NB4 (cell line): Measurements from ENCODE around the gene PIAS4.

Experiments
- DNase-seq: peaks from one replicate; pipeline ENCODE4 v3.0.0; 2010; ENCODE audit warnings: low read depth
- H3K4me3 ChIP-seq: one replicate; pipeline ENCODE4 v1.5.1; 2011; ENCODE audit warnings: mild to moderate bottlenecking, low read depth, low read length, moderate library complexity
- MAX ChIP-seq: IDR thresholded peaks from 2 replicates; pipeline ENCODE4 v1.6.1; 2011; ENCODE audit warnings: low read depth, low read length
- MYC ChIP-seq: IDR thresholded peaks from 2 replicates; pipeline ENCODE4 v1.6.1; 2011; ENCODE audit warnings: low read depth, low read length
- POLR2A ChIP-seq: IDR thresholded peaks from 2 replicates; pipeline ENCODE4 v1.6.1; 2011; ENCODE audit warnings: mild to moderate bottlenecking; ENCODE audit not compliant: insufficient read length; ENCODE audit errors: extremely low read depth
- TF ChIP-seq, protein P1 (sequence below): IDR thresholded peaks from one replicate; pipeline ENCODE4 v1.5.1; 2012; ENCODE audit warnings: low read depth, low read length

Gene PIAS4

GRCh38 chr19:4043966-4044715, 36.6 kb downstream of the PIAS4 start:
- TF ChIP-seq MYC (no peak), POLR2A (no peak), MAX (no peak)
- TF ChIP-seq, protein P1, sequence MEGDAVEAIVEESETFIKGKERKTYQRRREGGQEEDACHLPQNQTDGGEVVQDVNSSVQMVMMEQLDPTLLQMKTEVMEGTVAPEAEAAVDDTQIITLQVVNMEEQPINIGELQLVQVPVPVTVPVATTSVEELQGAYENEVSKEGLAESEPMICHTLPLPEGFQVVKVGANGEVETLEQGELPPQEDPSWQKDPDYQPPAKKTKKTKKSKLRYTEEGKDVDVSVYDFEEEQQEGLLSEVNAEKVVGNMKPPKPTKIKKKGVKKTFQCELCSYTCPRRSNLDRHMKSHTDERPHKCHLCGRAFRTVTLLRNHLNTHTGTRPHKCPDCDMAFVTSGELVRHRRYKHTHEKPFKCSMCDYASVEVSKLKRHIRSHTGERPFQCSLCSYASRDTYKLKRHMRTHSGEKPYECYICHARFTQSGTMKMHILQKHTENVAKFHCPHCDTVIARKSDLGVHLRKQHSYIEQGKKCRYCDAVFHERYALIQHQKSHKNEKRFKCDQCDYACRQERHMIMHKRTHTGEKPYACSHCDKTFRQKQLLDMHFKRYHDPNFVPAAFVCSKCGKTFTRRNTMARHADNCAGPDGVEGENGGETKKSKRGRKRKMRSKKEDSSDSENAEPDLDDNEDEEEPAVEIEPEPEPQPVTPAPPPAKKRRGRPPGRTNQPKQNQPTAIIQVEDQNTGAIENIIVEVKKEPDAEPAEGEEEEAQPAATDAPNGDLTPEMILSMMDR: no peak
- H3K4me3 ChIP-seq: no peak overlapping the region

GRCh38 chr19:4044990-4045465, 37.5 kb downstream of the PIAS4 start:
- DNase-seq: no peak
- H3K4me3 ChIP-seq: no peak overlapping the region
- no peak for TF ChIP-seq MYC
- TF ChIP-seq, protein P1: no peak
- TF ChIP-seq MAX: no peak
- no peak for TF ChIP-seq POLR2A

More at GRCh38 chr19:4043966-4044715, 36.6 kb downstream of the PIAS4 start:
- DNase-seq: no peak

- DNase-seq: no peak
- no peak overlapping the region for H3K4me3 ChIP-seq
- TF ChIP-seq POLR2A (no peak), MAX (no peak)
These were observed 38.2 kb downstream of the PIAS4 start for GRCh38 chr19:4045597-4046361.

DNA sequence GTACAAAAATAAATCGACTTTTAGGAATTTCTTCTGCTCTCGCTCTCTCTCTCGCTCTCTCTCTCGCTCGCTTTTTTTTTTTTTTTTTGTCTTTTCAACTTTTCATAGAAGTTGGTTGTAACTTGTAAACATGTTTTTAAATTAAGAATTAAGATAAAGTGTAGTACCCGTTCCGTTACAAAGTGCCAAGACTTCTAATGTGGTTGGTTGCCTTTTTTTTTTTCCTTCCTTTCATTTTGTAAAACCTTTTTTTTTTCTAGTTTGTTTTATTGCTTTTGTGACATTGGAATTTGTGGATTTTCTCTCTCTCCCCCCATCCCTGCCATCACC, 38.8 kb downstream of the PIAS4 start:
- TF ChIP-seq MYC (no peak), POLR2A (no peak), MAX (no peak)
- TF ChIP-seq, protein P1: no peak
- H3K4me3 ChIP-seq: no peak overlapping the region
- DNase-seq: no peak

- no peak for DNase-seq
- no peak overlapping the region for H3K4me3 ChIP-seq
- no peak for TF ChIP-seq MYC
- no peak for TF ChIP-seq POLR2A
- TF ChIP-seq, protein P1: no peak
- no peak for TF ChIP-seq MAX
These were observed 39.6 kb downstream of the PIAS4 start for GRCh38 chr19:4046946-4047683.
